ENCODE results near the gene ENDOD1.
"Not testable (repeated sequence)": the region's sequence is repeated elsewhere in the genome, so short reads cannot be mapped to it uniquely, and the experiment has no call there.

The ENDOD1 gene

DNA sequence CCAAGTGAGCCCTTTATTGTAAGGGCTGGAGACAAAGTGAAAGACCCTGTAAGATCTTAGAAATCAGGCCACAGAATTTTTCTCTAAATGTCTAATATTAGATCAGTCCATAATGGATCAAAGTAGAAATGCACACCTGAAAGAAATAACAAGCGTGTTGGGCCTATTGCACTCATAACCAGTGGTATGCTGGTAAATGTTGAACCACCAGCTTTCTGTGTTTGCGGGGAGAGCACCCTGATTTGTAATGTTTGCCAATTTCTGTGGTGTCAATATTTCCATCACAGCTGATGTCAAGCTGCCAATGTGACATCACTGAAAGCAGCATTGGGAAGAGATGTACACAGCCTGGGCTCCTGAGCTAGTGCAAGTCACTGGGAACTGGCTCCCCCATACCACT is 46.2 kb downstream of the ENDOD1 start:
- FAIRE-seq (no peak), DNase-seq (ENCODE audit: insufficient read length, low spot score) (no peak)
- TF ChIP-seq POU2F2 (IDR thresholded peaks at IDR 0.05; ENCODE audit: low read depth, low read length): no peak
- no peak for TF ChIP-seq POLR2A (IDR thresholded peaks at IDR 0.05; ENCODE audit: low read depth, low read length)
- TF ChIP-seq PAX5 (IDR thresholded peaks at IDR 0.05; ENCODE audit: insufficient read depth, low read length, severe bottlenecking): no peak
- TF ChIP-seq SPI1 (IDR thresholded peaks at IDR 0.05; ENCODE audit: low read depth, low read length): no peak
- no peak for TF ChIP-seq POLR2AphosphoS5 (IDR thresholded peaks at IDR 0.05; ENCODE audit: low read depth, low read length)
- no peak for TF ChIP-seq TAF1 (IDR thresholded peaks at IDR 0.05; ENCODE audit: low read depth, low read length)

DNA sequence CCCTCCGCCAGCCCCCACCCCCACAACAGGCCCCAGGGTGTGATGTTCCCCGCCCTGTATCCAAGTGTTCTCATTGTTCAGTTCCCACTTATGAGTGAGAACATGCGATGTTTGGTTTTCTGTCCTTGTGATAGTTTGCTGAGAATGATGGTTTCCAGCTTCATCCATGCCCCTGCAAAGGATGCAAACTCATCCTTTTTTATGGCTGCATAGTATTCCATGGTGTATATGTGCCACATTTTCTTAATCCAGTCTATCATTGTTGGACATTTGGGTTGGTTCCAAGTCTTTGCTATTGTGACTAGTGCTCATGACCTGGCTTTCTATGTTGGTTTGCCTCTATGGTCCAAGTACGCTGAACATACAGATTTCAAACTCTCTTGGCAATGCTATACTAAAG is 47.1 kb downstream of the ENDOD1 start:
- not testable (repeated sequence) for FAIRE-seq; DNase-seq (ENCODE audit: insufficient read length, low spot score)

DNA sequence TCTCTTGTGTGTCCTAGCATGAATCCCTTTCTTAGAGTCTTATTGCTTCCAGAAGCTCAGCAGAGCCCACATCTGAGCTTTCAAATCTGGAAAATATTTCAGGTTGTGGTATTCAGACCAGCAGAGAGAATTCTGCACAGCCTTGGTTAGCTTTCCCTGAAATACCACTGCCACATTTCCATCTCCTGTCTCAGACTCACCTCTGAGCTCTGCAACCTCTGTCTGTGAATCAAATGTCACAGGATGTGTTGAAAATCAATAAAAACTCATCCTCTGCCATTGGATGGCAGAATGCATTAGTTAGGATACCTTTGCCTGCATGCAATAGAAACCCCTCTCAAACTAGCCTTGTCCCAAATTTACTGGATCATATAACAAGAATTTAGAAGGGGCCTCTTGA is 47.7 kb downstream of the ENDOD1 start:
- no peak for FAIRE-seq
- no peak for DNase-seq (ENCODE audit: insufficient read length, low spot score)
- no peak for TF ChIP-seq POU2F2 (IDR thresholded peaks at IDR 0.05; ENCODE audit: low read depth, low read length)
- no peak for TF ChIP-seq SPI1 (IDR thresholded peaks at IDR 0.05; ENCODE audit: low read depth, low read length)
- no peak for TF ChIP-seq PAX5 (IDR thresholded peaks at IDR 0.05; ENCODE audit: insufficient read depth, low read length, severe bottlenecking)
- no peak for TF ChIP-seq POLR2A (IDR thresholded peaks at IDR 0.05; ENCODE audit: low read depth, low read length)
- no peak for TF ChIP-seq TAF1 (IDR thresholded peaks at IDR 0.05; ENCODE audit: low read depth, low read length)
- no peak for TF ChIP-seq POLR2AphosphoS5 (IDR thresholded peaks at IDR 0.05; ENCODE audit: low read depth, low read length)

DNA sequence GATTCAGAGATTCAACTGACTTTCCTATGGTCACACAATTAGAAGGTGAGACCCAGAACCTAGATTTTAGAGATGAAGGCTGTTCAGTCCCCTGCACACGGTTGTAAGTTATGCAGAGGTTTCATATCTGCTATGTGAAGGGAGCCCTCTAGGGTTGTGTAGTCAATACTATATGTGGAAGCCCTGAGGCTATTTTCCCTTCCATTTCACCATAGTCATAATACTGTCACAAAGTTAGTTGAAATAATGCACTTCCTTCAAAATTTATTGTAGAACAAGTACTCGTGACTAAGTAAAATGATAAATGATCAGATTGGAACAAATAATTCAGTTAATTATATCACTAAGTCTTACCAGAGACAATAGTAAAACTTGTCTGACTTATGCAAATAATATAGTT is 48.8 kb downstream of the ENDOD1 start:
- peak; percentile 62 for FAIRE-seq
- DNase-seq (ENCODE audit: insufficient read length, low spot score): no peak
- TF ChIP-seq POLR2AphosphoS5 (IDR thresholded peaks at IDR 0.05; ENCODE audit: low read depth, low read length) (no peak), POU2F2 (IDR thresholded peaks at IDR 0.05; ENCODE audit: low read depth, low read length) (0 out of 2 replicates have a peak, but pooled peaks have one; percentile 15)

DNA sequence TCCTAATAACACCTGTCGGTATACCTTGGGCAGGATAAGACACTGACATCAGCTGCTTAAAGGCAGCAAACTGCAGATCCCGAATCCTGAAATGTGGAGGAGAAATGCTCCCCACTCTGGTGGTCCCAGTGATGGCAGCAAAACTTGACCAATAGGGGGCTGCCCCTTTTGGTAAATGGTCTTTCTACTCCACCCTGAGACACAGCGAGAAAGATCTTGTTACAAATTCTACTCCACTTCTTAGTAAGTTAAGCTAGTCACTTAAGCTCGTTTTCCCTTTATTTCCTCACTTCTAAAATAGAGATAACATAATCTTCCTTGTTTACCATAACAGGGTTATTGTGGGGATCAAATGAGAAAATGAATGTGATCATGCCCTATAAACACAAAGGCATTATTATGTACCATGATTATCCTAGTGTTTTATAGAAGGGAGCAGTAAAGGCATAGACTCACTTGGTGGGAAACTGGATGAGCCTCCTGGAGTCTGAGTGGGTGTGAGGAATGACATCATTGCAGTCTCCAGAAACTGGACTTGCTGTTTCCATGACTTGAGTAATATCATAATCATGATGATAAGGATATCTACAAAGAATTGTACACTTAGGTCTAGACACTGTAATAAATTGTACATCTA is 50.9 kb downstream of the ENDOD1 start:
- no peak for DNase-seq (ENCODE audit: insufficient read length, low spot score)
- TF ChIP-seq SPI1 (IDR thresholded peaks at IDR 0.05; ENCODE audit: low read depth, low read length) (no peak), POLR2AphosphoS5 (IDR thresholded peaks at IDR 0.05; ENCODE audit: low read depth, low read length) (no peak), POU2F2 (IDR thresholded peaks at IDR 0.05; ENCODE audit: low read depth, low read length) (no peak), POLR2A (IDR thresholded peaks at IDR 0.05; ENCODE audit: low read depth, low read length) (no peak), PAX5 (IDR thresholded peaks at IDR 0.05; ENCODE audit: insufficient read depth, low read length, severe bottlenecking) (no peak), TAF1 (IDR thresholded peaks at IDR 0.05; ENCODE audit: low read depth, low read length) (no peak)
- FAIRE-seq: no peak

DNA sequence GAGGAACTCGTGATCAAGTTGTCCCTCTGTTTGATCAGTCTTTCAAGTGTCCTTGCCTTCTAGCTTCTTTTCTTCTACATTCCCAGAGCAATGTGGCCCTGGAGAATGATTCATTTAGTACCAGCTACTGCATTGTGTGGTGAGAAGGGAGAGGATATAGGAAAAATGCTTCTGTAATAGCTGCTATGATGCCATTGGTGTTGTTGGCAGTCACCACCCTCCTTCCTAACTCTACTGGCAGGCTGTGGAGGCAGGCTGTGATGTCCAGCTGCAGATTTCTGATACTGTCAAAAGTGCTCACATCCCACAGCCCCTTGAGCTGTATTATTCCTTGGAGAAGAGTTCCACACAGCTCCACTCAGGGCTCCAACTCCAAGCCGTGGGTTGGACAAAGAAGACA is 52.8 kb downstream of the ENDOD1 start:
- DNase-seq (ENCODE audit: insufficient read length, low spot score) (no peak), FAIRE-seq (no peak)
- TF ChIP-seq SPI1 (IDR thresholded peaks at IDR 0.05; ENCODE audit: low read depth, low read length): no peak
- TF ChIP-seq POLR2AphosphoS5 (IDR thresholded peaks at IDR 0.05; ENCODE audit: low read depth, low read length): no peak
- no peak for TF ChIP-seq TAF1 (IDR thresholded peaks at IDR 0.05; ENCODE audit: low read depth, low read length)
- no peak for TF ChIP-seq POLR2A (IDR thresholded peaks at IDR 0.05; ENCODE audit: low read depth, low read length)
- TF ChIP-seq POU2F2 (IDR thresholded peaks at IDR 0.05; ENCODE audit: low read depth, low read length): no peak
- TF ChIP-seq PAX5 (IDR thresholded peaks at IDR 0.05; ENCODE audit: insufficient read depth, low read length, severe bottlenecking): no peak

DNA sequence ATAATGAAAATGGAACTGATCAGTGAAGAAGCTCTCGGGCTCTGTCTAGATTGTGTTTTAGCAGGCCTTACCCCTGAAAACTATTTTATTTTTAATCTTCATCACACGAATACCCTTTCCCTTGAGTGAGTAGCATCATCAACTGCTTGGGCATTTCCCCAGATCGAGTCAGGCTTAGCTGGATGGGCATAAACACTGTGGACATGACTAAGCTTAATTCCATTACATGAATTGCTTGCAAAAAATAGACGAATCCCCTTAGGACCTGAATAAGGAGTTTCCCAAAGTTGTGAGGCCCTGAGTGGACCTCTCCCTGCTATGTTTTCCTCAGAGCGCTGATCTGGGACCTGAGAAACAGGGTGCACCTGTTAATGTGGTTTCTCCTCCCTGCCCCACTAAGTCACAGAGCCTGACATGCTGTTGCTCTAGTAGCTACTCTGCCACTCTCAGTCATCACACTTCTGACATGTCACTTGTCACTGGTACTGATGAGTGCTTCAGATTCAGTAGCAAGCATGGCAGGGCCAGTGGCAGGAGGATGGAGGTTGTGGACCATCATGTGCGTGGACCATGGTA is 53.5 kb downstream of the ENDOD1 start:
- DNase-seq (ENCODE audit: insufficient read length, low spot score) (no peak), FAIRE-seq (no peak)
- TF ChIP-seq POLR2A (IDR thresholded peaks at IDR 0.05; ENCODE audit: low read depth, low read length) (no peak), PAX5 (IDR thresholded peaks at IDR 0.05; ENCODE audit: insufficient read depth, low read length, severe bottlenecking) (no peak), SPI1 (IDR thresholded peaks at IDR 0.05; ENCODE audit: low read depth, low read length) (no peak), POLR2AphosphoS5 (IDR thresholded peaks at IDR 0.05; ENCODE audit: low read depth, low read length) (no peak), POU2F2 (IDR thresholded peaks at IDR 0.05; ENCODE audit: low read depth, low read length) (no peak), TAF1 (IDR thresholded peaks at IDR 0.05; ENCODE audit: low read depth, low read length) (no peak)

DNA sequence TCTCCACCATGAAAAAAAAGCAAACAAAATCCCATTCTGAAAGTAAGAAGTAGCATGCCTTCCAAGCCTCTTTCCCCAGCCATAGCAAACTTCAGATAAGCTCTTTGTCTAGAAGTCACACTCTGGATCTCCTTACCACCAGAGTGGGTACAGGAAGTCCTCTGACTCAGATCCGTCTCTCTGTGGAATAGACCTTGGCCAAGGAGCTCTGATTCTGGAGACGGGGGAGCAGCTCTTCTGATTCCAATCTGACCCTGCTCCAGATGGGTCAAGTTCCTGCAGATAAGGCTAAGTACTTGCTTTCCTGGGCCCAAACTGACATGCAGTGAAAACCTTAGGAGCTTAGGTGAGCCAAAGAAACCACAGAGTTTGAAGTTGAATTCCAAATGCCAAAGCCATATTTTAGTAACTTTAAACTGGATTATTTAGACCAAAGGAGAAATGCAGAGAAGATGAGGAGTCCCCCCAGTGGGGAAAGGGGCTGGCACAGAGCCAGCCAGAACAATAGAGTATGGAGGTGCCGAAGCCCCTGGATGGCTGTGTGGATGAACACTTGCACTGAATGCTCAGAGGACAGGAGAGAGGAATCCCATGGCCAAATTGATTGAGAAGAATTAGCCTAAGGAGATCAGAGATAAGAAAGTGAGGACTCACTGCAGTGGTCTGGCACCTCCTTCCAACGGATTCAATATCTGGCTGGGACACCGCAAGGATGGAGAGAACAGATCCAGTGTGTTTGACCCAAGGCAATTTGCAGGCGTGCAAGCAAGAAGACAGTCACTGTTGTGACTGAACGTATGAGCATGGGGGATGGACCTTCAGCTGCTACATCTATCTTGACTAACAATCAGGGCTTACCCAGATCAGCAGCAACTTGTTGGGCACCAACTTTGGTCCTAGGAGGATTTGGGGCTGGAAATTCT is 54.9 kb downstream of the ENDOD1 start:
- no peak for FAIRE-seq
- TF ChIP-seq POU2F2 (IDR thresholded peaks at IDR 0.05; ENCODE audit: low read depth, low read length) (no peak), PAX5 (IDR thresholded peaks at IDR 0.05; ENCODE audit: insufficient read depth, low read length, severe bottlenecking) (no peak), TAF1 (IDR thresholded peaks at IDR 0.05; ENCODE audit: low read depth, low read length) (no peak), SPI1 (IDR thresholded peaks at IDR 0.05; ENCODE audit: low read depth, low read length) (no peak), POLR2AphosphoS5 (IDR thresholded peaks at IDR 0.05; ENCODE audit: low read depth, low read length) (no peak), POLR2A (IDR thresholded peaks at IDR 0.05; ENCODE audit: low read depth, low read length) (no peak)

DNA sequence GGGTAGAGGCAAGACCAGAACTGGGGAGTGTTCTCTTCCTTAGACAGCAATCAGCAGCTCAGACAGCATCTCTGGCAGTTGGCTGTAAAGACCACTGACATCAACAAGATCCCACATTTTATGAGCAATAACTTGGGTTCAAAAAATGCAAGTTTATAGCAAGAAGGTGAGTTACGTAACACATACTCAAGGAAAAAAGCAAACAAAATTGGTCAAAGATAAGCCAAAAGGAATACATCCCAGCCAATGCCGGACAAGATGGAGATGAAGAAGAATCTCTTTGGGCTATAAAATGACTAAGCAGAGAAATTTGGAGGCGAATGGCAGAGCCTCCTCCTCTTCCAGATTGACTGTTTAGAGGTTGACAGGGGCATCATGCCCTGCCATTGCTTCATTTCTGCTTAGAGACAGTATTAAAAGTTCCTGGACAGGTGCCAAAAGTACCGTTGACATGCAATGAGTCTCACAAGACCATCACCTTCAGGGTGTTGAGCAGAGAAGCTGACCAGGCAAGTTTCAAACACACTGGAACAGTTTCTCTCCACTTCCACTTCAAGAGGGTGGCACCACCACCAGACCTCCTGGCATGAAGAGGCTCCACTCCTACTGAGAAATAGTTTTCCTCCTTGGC is 55.9 kb downstream of the ENDOD1 start:
- TF ChIP-seq POU2F2 (IDR thresholded peaks at IDR 0.05; ENCODE audit: low read depth, low read length): no peak
- no peak for TF ChIP-seq PAX5 (IDR thresholded peaks at IDR 0.05; ENCODE audit: insufficient read depth, low read length, severe bottlenecking)
- no peak for TF ChIP-seq POLR2AphosphoS5 (IDR thresholded peaks at IDR 0.05; ENCODE audit: low read depth, low read length)
- TF ChIP-seq SPI1 (IDR thresholded peaks at IDR 0.05; ENCODE audit: low read depth, low read length): no peak
- no peak for TF ChIP-seq TAF1 (IDR thresholded peaks at IDR 0.05; ENCODE audit: low read depth, low read length)
- no peak for TF ChIP-seq POLR2A (IDR thresholded peaks at IDR 0.05; ENCODE audit: low read depth, low read length)
- DNase-seq (ENCODE audit: insufficient read length, low spot score): no peak
- FAIRE-seq: no peak

More for the DNA sequence above, 54.9 kb downstream of the ENDOD1 start:
- no peak for DNase-seq (ENCODE audit: insufficient read length, low spot score)

Data from GM12891 (cell line).